GM19467 (cell line): ENCODE results near the gene MAEA.

ENCODE experiments used
- ATAC-seq: cut with Tn5 transposase; IDR thresholded peaks from one replicate; pipeline ENCODE4 v1.9.1; 2021; ENCODE audit warnings: mild to moderate bottlenecking, moderate library complexity; ENCODE audit not compliant: unreplicated experiment

MAEA gene

DNA sequence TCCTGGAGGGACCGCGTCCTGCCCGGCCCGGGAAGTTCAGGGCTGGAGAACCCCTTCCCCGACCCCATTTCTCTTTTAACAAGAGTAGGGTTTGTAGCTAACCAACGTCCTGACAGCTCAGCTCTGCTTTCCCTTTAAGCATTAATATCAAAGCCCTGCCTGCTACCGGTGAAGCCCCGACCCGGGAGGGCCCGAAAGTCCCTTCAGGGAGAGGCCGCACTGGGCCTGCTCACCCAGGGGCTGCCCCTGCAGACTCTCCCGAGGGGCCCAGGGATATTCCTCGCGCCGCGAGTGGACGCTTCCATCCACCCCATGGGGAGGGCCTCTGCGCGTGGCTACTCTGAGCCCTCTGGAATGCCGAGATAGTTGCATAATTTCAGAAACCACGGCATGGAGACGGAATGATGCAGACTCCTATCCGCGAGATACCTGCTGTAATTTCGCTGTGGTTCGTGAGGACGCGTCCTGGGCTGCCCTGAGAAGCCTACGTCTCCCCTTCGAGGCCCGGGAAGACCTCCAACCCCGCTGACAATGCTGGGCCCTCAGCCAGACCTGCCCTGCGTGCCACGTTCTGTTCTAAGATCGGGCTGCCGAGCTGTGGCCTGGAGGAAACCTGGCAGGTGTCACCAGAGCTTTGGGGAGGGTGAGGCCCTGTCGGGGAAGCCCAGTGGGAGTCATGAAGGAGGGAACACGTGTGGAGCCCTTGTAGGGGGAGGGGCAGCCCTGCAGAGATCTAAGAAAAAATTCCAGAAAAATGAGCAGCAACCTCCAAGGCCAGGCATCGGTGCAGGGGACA lies 39.8 kb upstream of the MAEA start:
- peak; percentile 1 for ATAC-seq

DNA sequence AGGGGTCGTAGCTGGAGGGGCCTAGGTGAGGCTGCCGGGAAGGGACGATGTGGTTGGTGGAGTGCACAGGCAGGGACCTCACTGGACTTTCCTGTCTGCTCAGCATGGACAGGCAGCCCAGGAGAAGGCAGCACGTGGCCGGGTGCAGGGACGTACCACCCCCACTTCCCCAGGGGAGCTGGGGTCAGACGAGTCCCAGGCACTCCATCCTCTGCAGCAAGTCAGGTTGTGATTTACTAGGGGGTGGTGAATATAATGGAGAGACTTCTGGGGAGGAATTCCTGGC lies 39.2 kb upstream of the MAEA start:
- no peak for ATAC-seq

DNA sequence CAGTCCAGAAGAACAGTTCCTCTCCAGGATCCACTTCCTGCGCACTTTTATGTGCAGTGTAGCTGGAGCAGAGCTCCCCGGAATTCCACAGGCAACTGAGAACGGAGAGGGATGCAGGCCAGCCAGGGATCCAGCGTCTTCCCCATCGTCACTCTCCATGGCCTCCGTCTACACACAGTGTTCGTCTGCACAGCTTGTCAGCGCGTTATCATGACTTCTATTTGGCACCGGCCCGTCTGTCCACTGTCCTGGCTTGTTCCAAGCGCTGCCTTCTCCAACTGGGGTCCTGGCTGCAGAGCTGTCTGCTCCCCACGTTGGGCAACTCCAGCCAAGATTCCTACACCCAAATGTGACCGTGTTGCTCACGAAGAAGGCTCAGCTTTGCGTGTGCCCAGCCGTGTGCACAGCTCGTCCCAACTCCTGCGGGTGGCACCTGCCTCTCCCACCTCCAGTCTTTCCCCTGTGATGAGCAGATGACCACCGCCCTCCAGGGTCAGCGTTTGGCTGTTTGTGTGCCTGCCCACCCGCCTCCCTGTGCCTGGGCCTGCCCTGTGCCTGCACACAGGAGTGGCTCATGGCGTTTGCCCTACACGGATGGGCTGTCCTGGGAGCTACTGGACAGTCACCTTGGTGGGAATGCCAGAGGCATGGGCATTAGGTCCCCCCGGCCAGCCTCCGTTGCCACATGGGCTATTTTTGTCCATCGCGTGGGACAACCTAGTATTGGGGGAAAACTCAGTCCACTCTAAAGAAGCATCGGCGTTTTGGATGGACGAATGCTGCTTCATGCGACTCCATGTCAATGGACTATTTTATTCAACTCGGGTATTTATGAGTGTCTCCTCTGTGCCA lies 38.5 kb upstream of the MAEA start:
- no peak for ATAC-seq

DNA sequence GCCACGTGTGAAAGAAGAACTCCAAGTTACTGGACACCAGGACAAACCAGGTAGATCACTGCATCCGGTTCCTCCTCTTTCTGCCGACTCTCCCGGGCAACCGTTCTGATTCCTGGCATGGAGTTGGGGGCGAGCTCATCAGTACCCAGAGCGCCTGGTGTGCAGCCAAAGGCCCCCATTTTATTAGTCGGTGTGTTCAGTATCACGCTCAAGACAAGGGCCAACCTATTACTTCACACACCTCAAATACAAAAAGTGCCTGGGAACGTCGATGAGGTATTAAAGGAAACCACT lies 38.0 kb upstream of the MAEA start:
- no peak for ATAC-seq

DNA sequence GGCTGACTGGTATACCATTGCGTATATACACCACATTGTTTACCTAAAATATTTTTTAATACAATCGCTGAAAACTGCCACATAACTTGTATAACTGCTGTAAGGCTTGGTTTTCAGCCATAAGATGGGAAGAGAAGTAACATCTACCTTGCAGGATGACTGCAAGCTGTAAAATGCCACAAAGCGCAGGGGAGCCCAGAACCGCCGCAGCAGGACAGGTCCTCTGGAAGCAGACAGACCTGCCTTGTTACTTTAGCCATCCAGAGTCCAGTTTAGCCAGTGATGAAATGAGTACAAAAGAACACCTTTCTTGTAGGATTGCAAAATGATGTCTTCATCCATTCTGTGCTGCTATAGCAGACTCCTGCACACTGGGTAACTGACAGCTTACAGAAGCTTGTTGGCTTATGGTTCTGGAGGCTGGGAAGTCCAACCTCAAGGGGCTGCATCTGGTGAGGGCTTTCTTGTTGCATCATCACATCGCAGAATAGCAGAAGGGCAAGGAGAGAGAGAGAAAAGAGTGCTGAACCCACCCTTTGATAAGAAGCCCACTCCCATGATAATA lies 36.7 kb upstream of the MAEA start:
- no peak for ATAC-seq

DNA sequence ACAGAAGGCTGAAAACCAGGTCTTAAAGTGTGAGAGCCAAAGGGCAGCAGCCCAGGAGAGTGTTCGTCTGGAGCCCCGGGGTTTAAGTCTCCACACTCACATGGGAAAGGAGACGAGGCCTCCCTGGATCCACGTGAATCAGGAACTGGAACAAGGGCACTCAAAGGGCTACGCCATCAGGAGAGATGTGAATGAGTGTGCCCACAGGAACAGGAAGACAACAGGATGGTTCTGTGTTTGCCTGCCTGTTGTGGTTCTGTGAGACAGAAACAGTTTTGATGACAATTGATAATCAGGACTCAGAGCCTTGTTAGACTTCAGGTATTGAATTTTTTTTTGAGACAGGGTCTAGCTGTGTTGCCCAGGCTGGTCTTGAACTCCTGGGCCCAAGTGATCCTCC lies 35.9 kb upstream of the MAEA start:
- no peak for ATAC-seq

DNA sequence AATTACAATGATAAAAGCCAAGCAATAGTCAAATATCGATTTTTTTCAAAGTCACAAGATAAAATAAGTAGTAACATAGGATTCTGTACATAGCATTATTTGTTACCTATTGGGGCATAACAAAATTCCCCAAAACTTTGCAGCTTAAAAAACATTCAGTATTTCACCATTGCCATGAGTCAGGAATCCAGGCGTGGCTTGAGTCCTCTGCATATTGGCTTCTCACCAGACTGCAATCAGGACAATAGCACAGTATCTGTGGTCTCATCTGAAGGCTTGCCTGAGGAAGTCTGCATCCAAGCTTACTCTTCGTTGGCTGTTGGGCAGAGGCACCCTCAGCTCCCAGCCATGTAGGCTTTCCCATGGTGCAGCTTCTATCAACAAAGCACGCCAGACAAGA lies 34.5 kb upstream of the MAEA start:
- ATAC-seq, result no peak

DNA sequence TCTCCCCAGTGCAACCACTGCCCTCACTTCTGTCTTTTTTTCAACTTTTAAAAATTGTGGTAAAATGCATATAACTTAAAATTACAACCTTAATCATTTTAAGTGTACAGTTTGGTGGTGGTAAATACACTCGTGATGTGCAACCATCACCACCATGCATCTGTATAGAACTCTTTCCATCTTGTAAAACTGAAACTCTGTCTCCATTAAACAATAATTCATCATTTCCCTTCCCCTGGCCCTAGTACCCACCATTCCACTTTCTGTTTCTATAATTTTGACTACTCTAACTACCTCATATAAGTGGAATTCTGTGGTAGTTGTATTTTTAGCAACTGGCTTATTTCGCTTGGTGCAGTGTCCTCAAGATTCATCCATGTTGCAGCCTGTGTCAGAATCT lies 34.0 kb upstream of the MAEA start:
- no peak for ATAC-seq

DNA sequence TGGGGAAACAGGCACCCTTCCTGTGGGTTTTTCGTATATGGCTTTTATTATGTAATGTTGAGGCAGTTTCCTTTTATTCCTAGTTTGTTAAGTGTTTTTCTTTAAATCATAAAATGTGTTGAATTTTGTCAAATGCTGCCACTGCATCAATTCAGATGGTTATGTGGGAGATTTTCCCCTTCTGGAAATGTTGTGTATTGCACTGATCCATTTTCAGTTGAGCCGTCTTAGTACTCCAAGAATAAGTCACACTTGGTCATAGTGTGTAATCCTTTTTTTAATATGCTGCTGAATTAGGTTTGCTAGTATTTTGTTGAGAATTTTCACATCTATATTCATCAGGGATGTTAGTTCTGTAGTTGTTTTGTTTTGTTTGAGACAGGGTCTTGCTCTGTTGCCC lies 31.2 kb upstream of the MAEA start:
- ATAC-seq, result no peak

DNA sequence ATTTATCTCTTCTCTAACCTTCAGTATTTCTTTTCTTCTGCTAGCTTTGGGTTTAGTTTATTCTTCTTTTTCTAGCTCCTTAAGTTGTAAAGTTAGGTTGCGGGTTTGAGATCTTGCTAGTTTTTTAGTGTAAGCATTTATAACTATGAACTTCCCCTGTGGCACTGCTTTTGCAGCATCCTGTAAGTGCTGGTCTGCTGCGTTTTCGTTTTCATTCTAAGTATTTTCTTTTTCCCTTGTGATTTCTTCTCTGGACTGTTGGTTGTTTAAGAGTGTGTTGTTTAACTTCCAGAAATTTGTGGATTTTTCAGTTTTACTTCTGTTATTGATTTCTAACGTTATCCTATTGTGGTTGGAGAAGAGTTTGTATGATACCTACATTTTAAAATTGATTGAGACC lies 29.7 kb upstream of the MAEA start:
- ATAC-seq, result no peak

DNA sequence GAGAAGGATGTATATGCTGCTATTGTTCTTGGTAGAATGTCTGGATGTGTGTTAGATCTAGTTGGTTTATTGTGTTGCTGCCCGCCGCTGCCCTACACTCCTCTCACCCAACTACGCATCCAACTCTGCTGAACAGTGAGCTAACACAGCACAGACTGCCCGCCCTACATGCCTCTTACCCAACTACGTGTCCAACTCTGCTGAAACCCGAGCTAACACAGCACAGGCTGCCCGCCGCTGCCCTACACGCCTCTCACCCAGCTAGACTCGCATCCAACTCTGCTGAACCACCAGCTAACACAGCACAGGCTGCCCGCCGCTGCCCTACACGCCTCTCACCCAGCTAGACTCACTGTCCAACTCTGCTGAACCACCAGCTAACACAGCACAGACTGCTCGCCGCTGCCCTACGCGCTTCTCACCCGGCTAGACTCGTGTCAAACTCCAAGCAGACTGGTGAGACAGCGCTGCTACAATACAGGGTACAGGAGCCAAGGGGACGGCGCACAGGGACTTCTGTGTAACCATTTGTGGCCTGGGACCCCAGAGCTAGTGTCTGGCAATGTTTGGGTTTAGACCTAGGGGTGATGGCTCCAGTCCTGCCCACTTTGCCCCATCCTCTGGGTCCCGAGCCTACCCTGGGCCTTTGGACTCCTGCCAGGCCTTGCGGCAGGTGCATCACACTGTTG lies 29.1 kb upstream of the MAEA start:
- ATAC-seq, result no peak

DNA sequence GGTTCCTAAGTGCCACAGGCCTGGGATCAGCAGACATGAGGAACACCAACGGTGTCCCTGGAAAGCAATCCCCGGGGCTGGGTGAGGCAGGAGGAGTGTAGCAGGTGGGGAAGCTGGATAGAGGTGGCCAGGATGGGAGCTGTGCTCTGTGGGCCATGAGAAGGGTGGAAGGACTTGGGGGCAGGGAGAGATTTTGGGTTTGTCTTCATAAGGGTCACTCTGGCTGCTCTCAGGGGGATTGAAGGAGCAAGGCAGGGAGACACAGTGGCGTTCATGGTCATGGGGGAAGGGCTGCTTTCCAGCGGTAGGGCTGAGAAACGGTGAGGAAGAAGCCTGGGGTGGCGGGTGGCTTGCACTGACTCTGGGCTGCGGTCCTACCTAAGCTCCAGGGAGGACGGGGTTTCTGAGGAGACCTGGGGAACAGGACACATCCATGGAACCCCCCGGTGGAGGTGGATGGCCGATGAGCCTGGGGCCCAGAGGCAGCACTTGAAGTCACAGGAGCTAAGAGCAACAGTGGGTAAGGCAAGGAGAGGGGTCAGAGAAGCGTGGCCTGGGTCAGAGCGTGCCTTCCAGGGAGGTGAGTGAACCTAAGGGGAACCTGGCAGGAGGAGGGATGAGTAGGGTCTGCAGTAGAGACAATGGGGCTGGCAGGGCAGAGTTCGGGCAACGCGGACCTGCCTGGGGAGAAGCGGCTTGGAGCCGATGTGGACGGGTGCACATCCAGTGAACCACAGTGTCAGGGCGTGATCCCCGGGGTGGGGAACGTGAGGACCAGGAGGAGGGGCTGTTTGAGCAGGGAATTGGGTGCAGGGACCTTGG lies 28.4 kb upstream of the MAEA start:
- no peak for ATAC-seq

DNA sequence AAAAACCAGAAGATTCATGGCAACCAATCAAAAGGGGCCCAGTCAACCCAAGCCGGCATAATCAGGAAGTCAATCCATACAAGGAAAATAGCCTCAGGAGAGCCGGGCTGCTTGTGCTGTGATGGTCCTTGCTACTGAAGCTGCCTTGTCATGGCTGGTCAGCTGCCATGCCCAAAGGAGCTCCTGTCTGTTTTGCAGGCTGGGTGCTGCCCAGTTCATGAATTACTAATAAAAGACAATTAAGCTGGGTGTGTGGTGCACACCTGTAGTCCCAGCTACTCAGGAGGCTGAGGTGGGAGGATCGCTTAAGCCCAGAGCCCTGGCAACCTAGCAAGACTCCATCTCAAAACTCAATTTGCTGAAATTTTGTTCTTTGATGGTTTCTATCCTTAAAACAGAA lies 24.7 kb upstream of the MAEA start:
- ATAC-seq, result no peak

DNA sequence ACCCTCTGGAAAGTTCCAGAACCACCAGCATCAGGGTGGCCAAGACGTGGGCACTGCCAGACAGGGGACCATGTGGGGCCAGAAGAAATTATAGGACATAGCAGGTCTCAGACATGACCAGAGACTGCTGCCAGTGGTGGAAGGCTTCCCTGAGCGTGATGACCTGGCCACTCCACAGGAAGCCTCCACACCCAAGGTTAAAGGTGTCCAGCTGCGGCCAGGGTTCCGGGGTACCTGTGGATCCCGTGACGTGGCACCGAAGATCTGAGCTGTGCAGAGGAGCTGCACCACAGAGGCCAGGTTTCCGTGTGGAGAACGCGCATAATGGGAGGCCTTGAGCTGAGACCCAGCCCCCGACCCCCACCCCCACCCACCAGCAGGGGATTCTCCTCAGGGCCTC lies 24.3 kb upstream of the MAEA start:
- no peak for ATAC-seq

DNA sequence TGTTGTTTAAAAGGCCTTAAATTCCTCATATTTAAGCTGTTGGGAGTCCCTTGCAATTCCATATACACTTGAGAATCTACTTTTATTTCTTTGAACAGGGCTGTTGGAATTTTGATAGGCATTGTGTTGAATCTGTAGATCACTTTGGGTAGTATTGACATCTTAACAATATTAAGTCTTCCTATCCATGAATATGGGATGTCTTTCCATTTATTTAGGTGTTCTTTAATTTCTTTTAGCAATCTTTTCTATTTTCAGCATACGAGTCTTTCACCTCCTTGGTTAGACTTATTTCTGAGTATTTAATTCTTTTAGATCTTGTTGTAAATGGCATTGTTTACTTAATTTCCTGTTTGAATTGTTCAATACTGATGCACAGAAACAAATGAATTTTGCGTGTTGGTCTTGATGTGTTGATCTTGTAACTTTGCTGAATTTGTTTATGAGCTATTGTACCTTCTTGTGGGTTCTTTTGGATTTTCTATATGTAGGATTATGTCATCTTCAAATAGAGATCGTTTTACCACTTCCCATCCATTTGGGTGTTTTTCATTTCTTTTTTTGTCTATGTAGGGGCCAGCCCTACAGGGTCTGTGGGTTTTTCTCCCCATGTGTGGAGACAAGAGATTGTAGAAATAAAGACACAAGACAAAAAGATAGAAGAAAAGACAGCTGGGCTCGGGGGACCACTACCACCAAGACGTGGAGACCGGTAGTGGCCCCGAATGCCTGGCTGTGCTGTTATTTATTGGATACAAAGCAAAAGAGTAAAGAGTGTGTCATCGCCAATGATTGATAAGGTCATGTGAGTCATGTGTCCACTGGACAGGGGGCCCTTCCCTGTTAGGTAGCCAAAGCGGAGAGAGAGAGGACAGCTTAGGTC lies 22.6 kb upstream of the MAEA start:
- no peak for ATAC-seq

DNA sequence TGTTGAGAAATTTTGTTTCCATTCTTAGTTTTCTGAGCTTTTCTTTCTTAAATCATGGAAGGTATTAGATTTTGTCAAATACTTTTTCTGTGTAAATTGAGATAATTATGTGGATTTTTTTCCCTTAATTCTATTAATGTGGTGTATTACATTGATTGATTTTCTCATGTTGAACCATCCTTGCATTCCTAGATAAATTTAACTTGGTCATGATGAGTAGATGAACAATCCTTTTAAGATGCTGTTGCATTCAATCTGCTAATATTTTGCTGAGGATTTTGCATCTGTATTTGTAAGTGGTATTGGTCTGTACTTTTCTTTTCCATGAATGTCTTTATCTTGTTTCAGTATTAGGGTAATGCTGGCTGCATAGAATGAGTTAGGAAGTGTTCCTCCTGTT lies 20.5 kb upstream of the MAEA start:
- no peak for ATAC-seq

DNA sequence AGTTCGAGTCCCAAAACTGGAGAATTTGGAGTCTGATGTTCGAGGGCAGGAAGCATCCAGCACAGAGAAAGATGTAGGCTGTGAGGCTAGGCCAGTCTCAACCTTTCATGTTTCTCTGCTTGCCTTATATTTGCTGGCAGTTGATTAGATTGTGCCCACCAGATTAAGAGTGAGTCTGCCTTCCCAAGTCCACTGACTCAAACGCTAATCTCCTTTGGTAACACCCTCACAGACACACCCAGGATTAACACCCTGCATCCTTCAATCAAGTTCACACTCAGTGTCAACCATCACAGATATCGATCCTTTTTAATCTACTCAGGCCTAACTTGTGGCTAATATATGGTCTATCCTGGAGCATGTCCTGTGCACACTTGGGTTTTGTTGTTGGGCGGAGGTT lies 18.0 kb upstream of the MAEA start:
- ATAC-seq, result no peak

DNA sequence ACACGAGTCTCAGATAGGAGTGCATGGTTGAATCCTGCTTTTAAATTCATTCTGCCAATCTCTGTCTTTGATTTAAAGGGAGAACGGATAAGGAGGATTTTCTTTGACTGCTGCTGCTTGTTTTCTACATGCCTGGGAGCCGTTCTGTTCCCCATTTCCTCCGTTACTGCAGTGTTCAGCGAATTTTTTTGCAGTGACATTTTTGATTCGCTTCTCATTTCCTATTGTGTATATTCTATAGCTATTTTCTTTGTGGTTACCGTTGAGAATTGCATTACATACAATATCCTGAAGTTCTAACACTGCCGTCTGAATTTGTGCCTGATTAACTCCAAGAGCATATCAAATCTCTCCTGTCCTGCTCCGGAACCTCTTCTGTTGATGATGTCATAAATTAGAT lies 14.8 kb upstream of the MAEA start:
- ATAC-seq, result no peak

DNA sequence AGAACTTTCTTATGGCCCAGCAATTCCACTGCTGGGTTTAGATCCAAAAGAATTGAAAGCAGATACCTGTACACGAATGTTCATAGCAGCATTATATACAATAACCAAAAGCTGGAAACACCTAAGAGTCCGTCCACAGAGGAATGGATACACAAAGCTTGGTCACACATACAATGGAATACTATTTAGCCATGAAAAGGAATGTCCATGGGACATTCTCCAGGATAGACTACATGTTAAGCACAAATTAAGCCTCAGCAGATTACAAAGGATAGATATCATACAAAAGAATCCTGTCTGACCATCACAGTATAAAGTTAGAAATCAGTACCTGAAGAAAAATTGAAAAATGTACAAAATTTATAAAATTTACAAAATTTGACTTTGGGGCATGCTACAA lies 12.7 kb upstream of the MAEA start:
- no peak for ATAC-seq
